GM19023 (cell line): ENCODE data around the gene BACH2.

Source experiments
- ATAC-seq: cut with Tn5 transposase; IDR thresholded peaks from one replicate; pipeline ENCODE4 v1.9.1; 2021; ENCODE audit warnings: mild to moderate bottlenecking, moderate library complexity; ENCODE audit not compliant: unreplicated experiment

Gene BACH2

DNA sequence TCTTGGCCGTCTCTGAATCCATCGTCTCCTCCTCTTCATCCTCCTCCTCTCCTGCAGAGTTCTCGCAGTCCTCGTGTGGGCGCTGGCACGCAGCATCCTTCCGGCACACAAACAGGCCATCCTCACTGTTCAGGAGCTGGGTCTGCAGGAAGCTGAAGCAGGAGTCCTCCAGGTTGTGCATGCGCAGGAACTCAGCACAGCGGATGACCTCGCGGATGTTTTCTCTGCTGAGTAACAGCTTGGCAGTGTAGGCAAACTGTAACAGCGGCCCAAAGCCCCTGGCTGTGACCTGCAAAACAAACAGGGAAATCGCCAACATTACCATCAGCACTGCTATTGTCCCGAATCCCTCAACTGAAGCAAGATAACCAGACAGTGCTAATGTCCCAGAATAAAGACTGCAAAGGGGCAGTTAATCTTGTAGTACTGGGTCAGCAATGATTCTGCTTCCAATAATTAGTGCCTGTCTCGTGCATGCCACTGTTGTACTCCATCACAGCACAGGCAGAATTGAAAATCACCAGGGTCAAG lies 345.0 kb downstream of the BACH2 start:
- no peak for ATAC-seq

DNA sequence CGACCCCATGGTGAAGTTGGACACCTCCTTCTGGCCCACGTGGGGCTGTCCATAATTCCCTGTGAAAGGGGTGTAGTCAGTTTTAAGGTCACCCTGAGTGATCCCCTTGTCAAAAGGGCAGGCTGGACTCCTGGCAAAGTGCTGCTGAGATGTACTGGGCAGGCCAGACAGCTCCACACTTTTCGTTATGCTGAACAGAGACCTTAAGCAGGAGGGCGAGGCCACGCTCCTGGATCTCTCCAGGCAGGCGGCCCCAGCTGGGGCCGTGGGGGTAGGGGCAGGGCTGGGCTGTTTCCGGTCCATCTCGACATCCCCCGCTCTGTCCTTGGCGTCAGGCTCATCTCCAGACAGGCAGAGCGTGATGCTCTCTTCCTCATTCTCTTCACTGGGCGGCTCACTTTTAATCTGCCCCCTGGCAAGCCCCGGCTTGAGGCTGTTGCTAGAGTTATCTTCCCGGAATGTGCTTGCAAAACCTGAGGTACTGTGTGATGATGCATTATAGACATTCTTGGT lies 345.7 kb downstream of the BACH2 start:
- no peak for ATAC-seq

DNA sequence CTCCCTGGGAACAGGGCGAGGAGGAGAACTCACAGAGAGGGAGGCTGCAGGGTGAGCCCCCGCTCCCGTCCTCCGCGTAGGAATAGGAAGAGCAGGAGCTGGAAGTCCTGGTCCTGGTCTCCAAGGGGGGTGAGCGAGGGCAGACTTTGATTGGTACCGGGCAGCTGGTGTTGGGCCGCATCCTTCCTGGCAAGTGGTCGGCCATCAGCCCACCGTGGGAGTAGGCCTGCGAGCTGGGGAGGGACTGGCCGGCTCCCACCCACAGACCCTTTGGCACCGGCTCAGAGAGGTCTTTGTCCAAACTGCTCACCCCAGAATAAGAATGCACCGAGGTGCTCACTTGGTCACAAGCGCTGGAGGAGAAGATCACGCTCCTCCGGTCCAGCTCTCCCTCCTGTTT lies 346.2 kb downstream of the BACH2 start:
- no peak for ATAC-seq

DNA sequence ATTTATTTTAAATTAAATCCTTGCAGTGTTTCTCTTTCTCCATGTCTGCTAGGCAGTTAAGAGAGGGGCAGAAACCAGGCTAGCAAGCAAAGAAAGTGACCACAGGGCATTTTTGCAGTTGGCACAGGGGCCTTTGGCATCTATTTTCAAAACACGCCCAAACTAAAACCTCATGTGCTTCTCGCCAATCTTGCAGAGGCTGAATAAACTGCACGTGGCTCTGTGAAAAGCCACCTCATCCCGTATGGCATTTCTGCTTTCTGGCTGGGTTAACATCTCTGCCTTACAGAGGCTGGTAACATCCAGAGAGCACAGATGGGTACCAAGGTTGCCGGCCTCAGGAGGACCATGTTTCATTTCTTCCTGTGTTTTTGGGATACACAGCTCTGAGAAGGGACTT lies 347.8 kb downstream of the BACH2 start:
- no peak for ATAC-seq

DNA sequence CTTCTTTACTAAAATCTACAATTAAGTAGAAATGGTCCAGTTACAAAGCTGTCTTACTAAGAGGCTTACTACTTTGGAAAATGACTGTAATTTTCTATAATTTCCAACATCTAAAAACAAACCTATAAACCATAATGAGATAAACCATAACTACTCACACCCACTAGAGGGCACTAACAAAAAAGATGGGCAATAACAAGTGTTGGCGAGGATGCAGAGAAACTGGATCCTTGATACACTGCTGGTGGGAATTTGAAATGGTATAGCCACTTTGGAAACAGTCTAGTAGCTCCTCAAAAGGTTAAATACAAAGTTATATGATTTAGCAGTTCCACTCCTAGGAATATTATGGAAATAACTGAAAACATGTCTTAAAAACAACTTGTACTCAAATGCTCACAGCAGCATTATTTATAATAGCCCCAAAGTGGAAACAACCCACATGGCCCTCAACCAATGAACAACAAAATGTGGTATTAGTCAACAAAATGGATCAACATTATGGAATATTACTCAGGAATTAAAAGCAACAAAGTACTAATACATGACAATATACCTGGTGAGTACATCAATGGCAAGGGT lies 351.7 kb downstream of the BACH2 start:
- ATAC-seq: no peak

DNA sequence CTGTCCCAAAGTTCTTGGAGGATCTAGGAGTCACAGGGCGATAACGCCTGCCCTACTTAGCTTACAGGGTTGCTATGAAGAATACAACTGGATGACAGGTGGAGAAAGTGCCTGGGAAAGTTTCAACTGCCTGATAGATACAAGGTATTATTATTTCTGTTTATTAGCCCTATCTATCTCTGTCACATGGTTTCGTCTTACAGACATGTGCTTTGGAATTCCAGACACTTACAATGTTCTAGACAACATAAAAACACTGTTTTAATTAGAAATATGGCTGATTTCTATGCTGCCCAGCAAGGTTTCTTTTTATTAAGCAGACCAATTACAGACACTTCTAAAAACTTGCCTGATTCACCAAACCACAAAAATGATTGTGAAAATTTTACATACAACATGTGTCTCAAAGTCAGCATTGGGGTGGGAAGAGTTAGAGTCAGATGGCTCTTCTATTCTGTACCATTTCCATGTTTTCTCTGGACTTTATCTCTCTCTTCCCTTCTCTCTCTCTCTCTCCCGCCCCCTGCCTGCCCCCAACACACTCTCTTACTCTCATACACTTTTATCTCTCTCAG lies 352.4 kb downstream of the BACH2 start:
- ATAC-seq: no peak

DNA sequence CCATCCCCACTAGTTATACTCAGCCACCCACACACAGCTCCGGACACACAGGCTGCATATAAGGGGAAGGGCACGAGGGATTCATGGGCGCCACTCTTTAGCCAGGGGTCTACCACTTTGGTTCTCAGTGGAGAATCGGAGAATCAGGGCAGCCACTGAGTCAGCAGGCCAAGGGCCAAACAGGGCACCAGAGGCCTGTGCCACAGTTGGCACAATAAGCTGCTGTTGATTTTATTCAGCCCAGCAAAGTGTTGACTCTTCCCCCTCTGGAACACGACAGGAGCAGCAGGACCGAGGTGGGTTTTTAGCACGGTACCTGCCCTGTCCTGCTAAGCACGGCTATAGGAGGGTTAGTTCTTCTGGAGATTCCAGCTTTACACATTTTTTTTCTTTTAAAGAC lies 354.0 kb downstream of the BACH2 start:
- no peak for ATAC-seq

DNA sequence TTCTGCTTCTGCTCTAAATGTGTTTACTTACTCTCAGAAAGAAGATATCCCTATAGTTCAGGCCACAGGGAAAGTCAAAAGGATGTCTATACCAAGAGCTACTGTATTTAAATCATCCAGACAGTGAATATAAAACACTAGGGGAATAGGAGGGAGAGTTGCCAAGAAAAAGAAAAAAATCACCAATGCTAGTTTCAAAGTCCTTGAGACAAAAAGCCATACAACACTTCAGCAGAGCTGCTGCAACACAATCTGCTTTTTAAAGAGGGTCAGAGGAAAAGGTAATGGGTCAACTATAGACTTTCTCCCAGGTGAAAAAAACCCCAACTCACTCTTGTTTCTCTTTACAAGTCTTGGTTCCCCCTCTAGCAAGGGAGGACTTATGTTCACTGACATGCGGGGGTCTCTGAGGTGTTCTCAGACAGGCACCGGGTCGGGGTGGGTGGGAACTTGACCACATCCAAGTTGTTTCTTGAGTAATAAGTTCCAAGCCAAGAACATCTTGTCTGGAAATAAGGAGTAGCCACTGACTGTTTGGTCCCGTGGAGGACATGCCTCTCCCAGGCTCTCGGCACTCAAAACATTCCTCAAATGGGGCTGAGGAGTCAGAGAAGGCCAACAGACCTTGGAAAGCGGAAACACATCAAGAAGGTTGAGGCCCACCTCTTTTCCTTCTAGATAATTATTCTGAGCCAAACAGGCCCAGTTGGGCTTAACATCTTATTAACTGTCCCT lies 354.7 kb downstream of the BACH2 start:
- no peak for ATAC-seq

DNA sequence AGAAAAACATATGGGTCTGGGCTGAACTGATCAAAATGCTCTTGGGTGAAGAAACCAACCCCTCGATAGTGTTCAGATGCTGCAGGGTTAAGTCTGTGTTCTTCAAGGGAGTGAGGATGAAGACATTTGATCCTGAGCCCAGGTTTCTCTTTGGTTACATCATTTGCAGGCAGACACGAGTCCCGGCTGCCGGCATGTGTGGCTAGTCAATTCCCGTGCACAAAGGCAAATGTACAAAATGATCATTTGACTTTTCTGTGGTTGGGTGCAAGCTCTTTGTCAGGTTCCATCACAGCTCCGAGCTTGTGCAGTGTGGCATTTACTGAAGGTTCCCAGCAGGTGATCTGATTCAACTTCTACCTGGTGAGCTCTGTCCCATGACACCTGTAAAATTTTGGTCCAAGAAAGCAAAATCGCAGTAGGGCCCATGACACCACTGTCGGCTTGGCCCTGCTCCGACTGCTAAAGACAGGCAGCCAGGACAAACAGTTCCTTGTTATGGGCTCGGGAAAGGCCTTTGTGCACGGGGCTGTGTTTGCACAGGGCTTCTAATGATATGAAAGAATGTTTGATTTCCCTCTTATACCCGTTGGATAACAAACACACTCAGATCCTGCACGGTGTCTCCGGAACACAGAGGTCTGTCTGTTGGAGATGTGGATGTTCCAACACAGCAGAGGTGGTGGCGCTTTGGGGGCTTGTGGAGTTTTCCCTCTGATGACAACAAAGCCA lies 355.4 kb downstream of the BACH2 start:
- no peak for ATAC-seq

DNA sequence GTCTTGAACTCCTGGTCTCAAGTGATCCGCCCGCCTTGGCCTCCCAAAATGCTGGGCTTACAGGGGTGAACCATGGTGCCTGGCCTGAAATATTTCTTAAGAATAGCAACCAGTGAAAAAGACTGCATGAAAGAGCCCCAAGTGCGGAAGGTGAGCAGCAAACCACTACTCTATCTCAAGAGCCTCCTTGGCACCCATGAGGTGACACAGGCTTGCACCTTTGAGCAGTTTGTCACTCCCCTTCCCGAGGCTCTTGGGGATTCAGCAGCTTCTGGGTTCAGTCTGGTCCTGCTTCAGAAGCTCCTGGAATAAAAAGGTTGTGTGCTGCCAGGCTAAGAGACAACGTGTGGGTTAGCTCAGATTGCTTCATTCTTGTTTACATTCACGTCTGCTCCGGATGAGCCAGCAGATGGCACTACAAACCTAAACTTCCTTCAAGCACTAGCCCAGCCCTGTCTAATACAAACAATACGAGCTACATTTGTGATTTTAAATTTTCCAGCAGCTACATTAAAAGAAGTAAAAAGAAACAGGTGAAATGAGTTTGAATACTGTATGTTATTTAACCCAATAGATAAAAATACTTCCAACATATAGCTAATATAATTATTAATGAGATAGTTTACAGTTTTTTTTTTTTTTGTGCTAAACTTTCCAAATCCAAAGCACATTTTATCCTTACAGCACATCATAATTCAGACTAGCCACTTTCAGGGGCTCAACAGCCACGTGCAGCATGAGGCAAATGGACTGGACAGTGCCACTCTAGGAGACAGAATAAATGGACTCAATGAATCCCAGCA lies 356.2 kb downstream of the BACH2 start:
- peak; percentile 86 for ATAC-seq

DNA sequence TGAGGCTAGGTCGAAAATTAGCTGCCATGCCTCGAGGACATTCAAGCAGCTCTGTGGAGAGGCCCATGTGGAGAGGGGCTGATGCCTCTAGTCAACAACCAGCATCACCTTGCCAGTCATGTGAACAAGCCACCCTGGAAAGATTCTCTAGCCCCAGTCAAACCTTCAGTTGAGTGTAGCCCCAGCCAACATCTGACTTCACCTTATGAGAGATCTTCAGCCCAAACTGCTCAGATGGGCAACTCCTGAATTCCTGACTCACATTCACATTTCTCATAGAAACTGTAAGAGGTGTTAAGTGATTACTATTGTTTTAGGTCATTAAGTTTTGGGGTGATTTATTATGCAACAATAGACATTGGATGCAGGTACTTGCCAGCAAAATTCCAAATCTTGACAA lies 357.5 kb downstream of the BACH2 start:
- ATAC-seq: no peak

DNA sequence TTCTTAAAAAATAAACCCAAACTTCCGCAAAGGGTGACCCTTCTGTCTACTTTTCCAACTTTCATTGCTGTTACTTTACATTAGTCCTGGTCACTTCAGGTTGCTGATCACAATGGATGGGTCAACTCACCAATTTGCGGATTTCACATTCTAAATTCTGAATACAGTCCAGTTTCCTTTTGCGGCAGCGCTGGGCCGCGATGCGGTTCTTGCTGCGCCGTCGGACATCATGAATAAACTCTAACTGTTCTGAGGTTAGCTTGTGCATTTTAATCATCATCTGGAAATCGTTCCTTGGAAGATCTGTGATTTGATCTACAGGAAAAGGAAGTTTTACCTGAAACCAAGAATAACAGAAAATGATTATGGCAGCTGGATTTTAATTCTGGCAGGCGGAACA lies 358.6 kb downstream of the BACH2 start:
- no peak for ATAC-seq

DNA sequence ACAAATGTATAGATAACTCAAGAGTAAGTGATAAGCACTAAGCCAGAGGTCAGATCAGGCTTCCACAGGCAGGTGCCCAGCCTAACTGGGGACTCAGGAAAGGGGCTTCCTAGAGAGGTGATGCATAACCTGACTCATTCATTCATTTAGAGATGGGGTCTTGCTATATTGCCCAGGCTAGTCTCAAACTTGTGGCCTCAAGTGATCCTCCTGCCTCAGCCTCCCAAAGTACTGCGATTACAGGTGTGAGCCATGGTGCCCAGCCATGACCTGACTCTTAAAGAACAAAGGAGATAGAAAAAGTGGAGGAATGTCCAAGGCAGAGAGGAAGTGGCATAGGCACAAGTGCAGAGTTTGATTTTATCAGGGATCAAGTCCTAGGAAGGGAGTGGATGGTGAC lies 360.5 kb downstream of the BACH2 start:
- no peak for ATAC-seq

DNA sequence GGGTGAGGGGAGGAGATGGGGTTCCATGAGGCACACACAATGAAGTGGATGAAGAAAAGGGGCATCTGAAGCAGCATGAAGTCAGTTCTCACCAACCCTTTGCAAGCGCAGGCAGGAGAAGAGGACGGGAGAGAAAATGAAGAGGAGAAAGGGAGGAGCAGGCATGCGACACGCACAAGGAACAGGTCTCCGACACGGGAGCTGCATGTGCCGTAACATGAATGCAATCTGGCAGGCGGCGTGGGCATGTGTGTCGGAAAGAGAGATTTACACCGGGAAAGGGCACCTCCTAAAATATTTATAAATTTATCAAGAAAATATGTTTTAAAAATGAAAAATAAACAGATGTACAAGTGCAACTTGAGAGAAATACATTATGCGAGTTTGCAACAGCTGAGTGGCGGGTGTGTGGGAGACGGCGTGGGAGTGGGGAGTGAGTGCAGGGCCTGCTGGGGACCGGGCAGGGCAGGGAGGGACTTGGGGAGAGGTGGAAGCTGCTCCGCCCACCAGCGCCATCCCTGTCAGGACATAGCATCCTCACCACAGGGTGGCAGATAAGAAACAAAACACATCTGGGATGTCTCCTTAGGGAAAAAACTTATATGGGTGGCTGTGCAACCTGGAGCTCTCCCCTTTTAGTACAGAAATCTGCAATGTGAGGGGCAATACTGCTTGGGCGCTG lies 361.8 kb downstream of the BACH2 start:
- no peak for ATAC-seq

DNA sequence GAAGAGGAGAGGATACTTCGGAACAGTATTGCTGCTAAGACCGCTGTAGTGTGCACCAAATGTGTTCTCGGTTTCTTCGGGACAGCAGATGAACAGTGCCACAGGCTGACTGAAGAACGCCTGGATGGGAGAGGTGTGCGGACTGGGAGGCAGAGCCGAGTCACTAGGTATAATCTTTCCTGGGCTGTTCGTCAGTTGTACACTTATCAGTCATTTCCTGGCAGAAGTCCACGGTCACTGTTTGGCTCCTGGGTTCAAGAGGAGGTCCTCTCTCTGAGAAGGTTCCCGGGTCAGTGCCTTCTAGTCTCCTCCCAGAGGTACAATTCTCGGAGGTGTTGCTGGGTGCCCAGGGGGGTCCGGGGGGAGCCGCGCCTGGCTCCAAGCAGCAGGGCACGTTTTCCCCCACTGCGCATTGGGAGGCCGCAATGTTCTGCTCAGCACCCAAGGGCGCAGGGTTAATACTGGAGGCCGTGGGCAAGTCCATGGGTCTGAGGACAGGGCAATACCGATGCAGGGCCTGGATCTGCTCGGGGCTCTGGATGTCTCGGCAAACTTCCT lies 364.3 kb downstream of the BACH2 start:
- no peak for ATAC-seq

DNA sequence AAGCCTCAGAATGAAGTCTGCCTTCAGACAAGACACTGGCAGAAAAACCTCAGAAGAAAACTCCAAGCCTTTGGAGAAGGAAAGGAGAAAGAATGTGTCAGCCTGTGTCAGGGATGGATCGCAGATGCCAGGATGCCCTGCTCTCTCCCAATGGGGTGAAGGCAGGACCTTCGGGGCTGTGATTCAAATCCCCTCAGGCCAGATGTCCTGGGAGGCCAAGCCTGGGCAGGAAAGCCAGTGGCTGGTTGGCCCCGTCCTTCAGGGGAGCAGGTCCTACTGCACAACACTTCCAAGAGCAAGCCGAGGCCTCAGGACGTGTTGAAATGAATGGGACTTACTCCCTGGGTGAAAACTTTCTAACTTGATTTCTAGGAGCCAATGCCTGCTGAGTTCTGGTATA lies 365.9 kb downstream of the BACH2 start:
- no peak for ATAC-seq

DNA sequence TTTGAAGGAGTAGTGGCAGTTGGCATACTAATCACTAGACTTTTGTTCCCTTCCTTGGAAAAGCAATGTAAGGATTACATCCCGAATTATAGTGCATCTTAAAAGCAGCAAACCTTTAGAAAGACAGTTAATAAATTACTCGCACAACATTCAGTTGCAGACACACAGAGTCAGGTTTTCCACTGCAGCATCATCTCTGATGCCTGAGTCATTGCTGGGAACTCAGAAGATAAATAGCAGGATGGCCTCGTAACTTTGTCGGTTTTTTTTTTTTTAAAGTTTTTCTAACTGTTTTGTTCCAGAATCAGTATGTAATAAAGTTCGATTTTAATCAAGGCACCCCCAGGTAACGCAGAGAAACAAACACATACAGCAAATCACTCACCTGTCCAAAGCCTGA lies 368.0 kb downstream of the BACH2 start:
- ATAC-seq: no peak

DNA sequence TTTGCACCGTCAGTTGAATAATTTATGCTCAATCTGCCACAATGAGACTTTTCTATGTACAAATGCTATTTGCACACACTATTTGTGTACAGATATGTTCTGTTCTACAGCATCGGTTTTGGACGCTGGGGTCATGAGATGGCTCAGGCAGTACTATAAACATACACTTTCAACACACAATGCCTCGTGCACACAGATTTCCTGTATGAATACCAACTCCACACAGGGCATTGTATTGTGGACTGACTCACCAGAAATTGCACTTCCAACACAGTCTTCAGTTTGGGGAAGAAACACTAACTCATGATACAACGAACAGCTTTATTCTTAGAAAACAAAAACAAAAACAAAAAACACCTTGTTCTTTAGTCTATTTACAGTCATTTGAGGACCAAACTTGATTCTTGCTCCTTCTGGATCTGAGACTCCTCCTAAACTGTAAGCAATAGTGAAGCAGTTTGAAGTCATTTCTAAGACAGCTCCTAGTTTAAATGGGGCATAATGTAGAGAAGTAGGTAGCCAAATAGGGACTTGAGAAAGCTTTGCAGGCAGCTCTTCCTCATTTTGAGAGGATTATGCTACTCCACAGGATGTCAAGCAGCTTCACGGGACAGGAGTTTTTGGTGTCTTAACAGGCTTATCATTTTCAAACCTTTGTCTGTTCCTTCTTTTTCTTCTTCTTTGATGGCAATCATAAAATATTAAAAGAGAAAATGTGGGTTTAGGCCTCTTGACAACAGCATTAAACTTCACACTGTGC lies 368.7 kb downstream of the BACH2 start:
- ATAC-seq: no peak

DNA sequence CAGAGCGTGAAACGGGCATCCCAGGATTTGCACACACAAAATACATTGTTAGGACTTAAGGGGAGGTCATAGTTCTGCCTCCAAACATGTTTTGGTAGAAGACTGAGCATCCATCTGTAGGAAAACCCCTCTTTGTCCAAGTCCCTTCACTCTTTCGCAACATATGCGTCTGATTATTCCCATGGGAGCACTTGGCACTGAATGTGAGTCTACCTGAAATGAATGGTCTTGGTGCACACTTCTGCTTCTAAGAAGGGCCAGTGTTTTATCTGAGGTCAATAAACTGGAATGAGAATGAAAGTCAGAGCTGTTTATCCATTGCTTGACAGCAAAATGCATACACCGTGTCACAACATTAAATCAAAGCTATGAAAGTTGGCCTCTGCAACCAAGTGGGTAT lies 369.4 kb downstream of the BACH2 start:
- no peak for ATAC-seq
